Erythroblast (primary cell): Measurements from ENCODE around the gene IFT81.

ENCODE experiments used
- GATA1 ChIP-seq: IDR thresholded peaks from 2 replicates; pipeline ENCODE4 v1.6.1; 2011; ENCODE audit warnings: low read depth, mild to moderate bottlenecking, control low read depth, low read length, moderate library complexity
- POLR2A ChIP-seq: IDR thresholded peaks from 2 replicates; pipeline ENCODE4 v1.6.1; 2011; ENCODE audit warnings: mild to moderate bottlenecking, low read length

GRCh38 chr12:110080410-110080809 lies 43.7 kb upstream of the IFT81 start:
- TF ChIP-seq POLR2A (no peak), GATA1 (no peak)
